DOHH2 (cell line): ENCODE measurements around the gene SMURF1.

Experiments
- H3F3A ChIP-seq: fragments of 200-600 bp; sonication (generic), shearing (Covaris generic); 2 replicates; pipeline ENCODE4 v1.6.0; 2016; ENCODE audit warnings: antibody characterized with exemption, mild to moderate bottlenecking; ENCODE audit not compliant: control insufficient read depth, insufficient read depth
- H3K27ac ChIP-seq: fragments of 200-600 bp; sonication (generic); 2 replicates; pipeline ENCODE4 v1.5.1; 2014; ENCODE audit warnings: low read depth, mild to moderate bottlenecking, low read length, moderate library complexity
- H3K27me3 ChIP-seq: fragments of 200-600 bp; sonication (generic); 2 replicates; pipeline ENCODE4 v1.6.1; 2014; ENCODE audit warnings: mild to moderate bottlenecking, low read length, mixed read lengths; ENCODE audit not compliant: control insufficient read depth
- H3K36me3 ChIP-seq: fragments of 200-600 bp; sonication (generic); 2 replicates; pipeline ENCODE4 v1.6.1; 2014; ENCODE audit warnings: mild to moderate bottlenecking, low read length, moderate library complexity, mixed read lengths; ENCODE audit not compliant: control insufficient read depth
- H3K4me1 ChIP-seq: fragments of 200-600 bp; sonication (generic); 2 replicates; pipeline ENCODE4 v1.6.1; 2014; ENCODE audit warnings: mild to moderate bottlenecking, low read length, mixed read lengths; ENCODE audit not compliant: control insufficient read depth
- H3K4me2 ChIP-seq: fragments of 200-600 bp; sonication (generic); 2 replicates; pipeline ENCODE4 v1.6.0; 2014; ENCODE audit warnings: mild to moderate bottlenecking, low read length, moderate library complexity
- H3K4me3 ChIP-seq: fragments of 200-600 bp; sonication (generic); 2 replicates; pipeline ENCODE4 v1.5.1; 2014; ENCODE audit warnings: mild to moderate bottlenecking, low read length, mixed read lengths
- H3K79me2 ChIP-seq: fragments of 200-600 bp; sonication (generic); 2 replicates; pipeline ENCODE4 v1.6.1; 2014; ENCODE audit warnings: mild to moderate bottlenecking, low read length, mixed read lengths; ENCODE audit not compliant: control insufficient read depth
- H3K9me2 ChIP-seq: fragments of 200-600 bp; sonication (generic); replicated peaks from 2 replicates; pipeline ENCODE4 v1.6.1; 2014; ENCODE audit warnings: mild to moderate bottlenecking, low read length, mixed read lengths; ENCODE audit not compliant: control insufficient read depth
- H3K9me3 ChIP-seq: fragments of 200-600 bp; sonication (generic); 2 replicates; pipeline ENCODE4 v1.6.1; 2014; ENCODE audit warnings: antibody characterized with exemption, low read length, mixed read lengths; ENCODE audit not compliant: control insufficient read depth, insufficient read depth
- H4K20me1 ChIP-seq: fragments of 200-600 bp; sonication (generic); 2 replicates; pipeline ENCODE4 v1.6.0; 2014; ENCODE audit warnings: low read depth, mild to moderate bottlenecking, antibody characterized with exemption, low read length, moderate library complexity; ENCODE audit not compliant: control insufficient read depth, insufficient read depth
- CTCF ChIP-seq: fragments of 200-600 bp; sonication (generic); IDR thresholded peaks from one replicate; pipeline ENCODE4 v1.5.1; 2014; ENCODE audit warnings: antibody characterized with exemption, mild to moderate bottlenecking, low read depth, low read length; ENCODE audit not compliant: poor library complexity, severe bottlenecking
- EZH2phosphoT487 ChIP-seq: fragments of 200-600 bp; sonication (generic); IDR thresholded peaks from 2 replicates; pipeline ENCODE4 v1.6.1; 2017; ENCODE audit warnings: borderline replicate concordance, mild to moderate bottlenecking, antibody characterized with exemption, low read length, moderate library complexity, mixed read lengths

The SMURF1 gene

GRCh38 chr7:98992076-98992475 lies 151.8 kb downstream of the SMURF1 start:
- H3K27me3 ChIP-seq, result no peaks in the 10 kb centered on the region
- peaks cover 94% of the 10 kb centered on the region for H3K36me3 ChIP-seq
- no peaks in the 10 kb centered on the region; the same call in 1 of the 2 replicates for H4K20me1 ChIP-seq

GRCh38 chr7:98991141-98991540 lies 152.8 kb downstream of the SMURF1 start:
- Histone ChIP-seq H3K79me2 (no peaks in the 10 kb centered on the region), H3F3A (no peaks in the 10 kb centered on the region), H4K20me1 (no peaks in the 10 kb centered on the region; the same call in 1 of the 2 replicates), H3K9me3 (no peaks in the 10 kb centered on the region), H3K36me3 (peaks cover 96% of the 10 kb centered on the region), H3K4me2 (no peak overlapping the region), H3K4me1 (no peaks in the 10 kb centered on the region), H3K27me3 (no peaks in the 10 kb centered on the region), H3K27ac (no peak overlapping the region), H3K9me2 (no peaks in the 10 kb centered on the region), H3K4me3 (no peak overlapping the region)
- TF ChIP-seq CTCF, result no peak
- no peak for TF ChIP-seq EZH2phosphoT487

More at GRCh38 chr7:98992076-98992475, 151.8 kb downstream of the SMURF1 start:
- H3K79me2 ChIP-seq, result no peaks in the 10 kb centered on the region
- no peak overlapping the region for H3K4me3 ChIP-seq
- no peak overlapping the region for H3K27ac ChIP-seq
- no peak overlapping the region for H3K4me2 ChIP-seq
- no peaks in the 10 kb centered on the region for H3K4me1 ChIP-seq
- H3F3A ChIP-seq, result no peaks in the 10 kb centered on the region
- no peaks in the 10 kb centered on the region for H3K9me3 ChIP-seq
- H3K9me2 ChIP-seq, result no peaks in the 10 kb centered on the region
- TF ChIP-seq EZH2phosphoT487 (no peak), CTCF (no peak)

- peaks cover 96% of the 10 kb centered on the region for H3K36me3 ChIP-seq
- no peaks in the 10 kb centered on the region for H3K27me3 ChIP-seq
- H3K4me3 ChIP-seq, result no peak overlapping the region
These were observed 153.6 kb downstream of the SMURF1 start for GRCh38 chr7:98990356-98990755.

More at GRCh38 chr7:98990356-98990755, 153.6 kb downstream of the SMURF1 start:
- Histone ChIP-seq H3K27ac (no peak overlapping the region), H3F3A (no peaks in the 10 kb centered on the region), H4K20me1 (no peaks in the 10 kb centered on the region), H3K9me2 (no peaks in the 10 kb centered on the region), H3K79me2 (no peaks in the 10 kb centered on the region), H3K4me2 (no peak overlapping the region), H3K9me3 (no peaks in the 10 kb centered on the region), H3K4me1 (no peaks in the 10 kb centered on the region)
- TF ChIP-seq EZH2phosphoT487 (no peak), CTCF (no peak)
